NT2/D1 (cell line): ENCODE measurements around the gene STX8.
"Not testable (repeated sequence)": the region's sequence is repeated elsewhere in the genome, so short reads cannot be mapped to it uniquely, and the experiment has no call there.

ENCODE experiments used
- DNase-seq: peaks from one replicate; pipeline ENCODE4 v3.0.0-alpha.2; 2011; ENCODE audit warnings: low read depth, low spot score
- H3K27me3 ChIP-seq: 2 replicates; pipeline ENCODE4 v1.6.0; 2011; ENCODE audit warnings: mild to moderate bottlenecking; ENCODE audit not compliant: insufficient read length, insufficient read depth
- H3K36me3 ChIP-seq: 2 replicates; pipeline ENCODE4 v1.6.1; 2011; ENCODE audit warnings: mild to moderate bottlenecking, low read length, mixed read lengths; ENCODE audit not compliant: insufficient read depth, insufficient read length
- H3K4me1 ChIP-seq: 2 replicates; pipeline ENCODE4 v1.5.1; 2011; ENCODE audit not compliant: insufficient read depth, insufficient read length
- H3K4me3 ChIP-seq: 2 replicates; pipeline ENCODE4 v1.5.1; 2011; ENCODE audit warnings: low read depth; ENCODE audit not compliant: insufficient read length
- H3K9ac ChIP-seq: 2 replicates; pipeline ENCODE4 v1.6.0; 2011; ENCODE audit warnings: low read depth; ENCODE audit not compliant: insufficient read length
- H3K9me3 ChIP-seq: 2 replicates; pipeline ENCODE4 v1.5.1; 2011; ENCODE audit warnings: mild to moderate bottlenecking, low read length; ENCODE audit not compliant: insufficient read depth
- SUZ12 ChIP-seq: IDR thresholded peaks from 2 replicates; pipeline ENCODE4 v1.6.1; 2011; ENCODE audit not compliant: insufficient read length, insufficient read depth; ENCODE audit errors: extremely low read depth
- YY1 ChIP-seq: IDR thresholded peaks from 2 replicates; pipeline ENCODE4 v1.6.1; 2011; ENCODE audit not compliant: insufficient read length, insufficient read depth
- ZNF274 ChIP-seq: IDR thresholded peaks from 2 replicates; pipeline ENCODE4 v1.6.1; 2011; ENCODE audit warnings: mild to moderate bottlenecking, low read depth, low read length

The STX8 gene

DNA sequence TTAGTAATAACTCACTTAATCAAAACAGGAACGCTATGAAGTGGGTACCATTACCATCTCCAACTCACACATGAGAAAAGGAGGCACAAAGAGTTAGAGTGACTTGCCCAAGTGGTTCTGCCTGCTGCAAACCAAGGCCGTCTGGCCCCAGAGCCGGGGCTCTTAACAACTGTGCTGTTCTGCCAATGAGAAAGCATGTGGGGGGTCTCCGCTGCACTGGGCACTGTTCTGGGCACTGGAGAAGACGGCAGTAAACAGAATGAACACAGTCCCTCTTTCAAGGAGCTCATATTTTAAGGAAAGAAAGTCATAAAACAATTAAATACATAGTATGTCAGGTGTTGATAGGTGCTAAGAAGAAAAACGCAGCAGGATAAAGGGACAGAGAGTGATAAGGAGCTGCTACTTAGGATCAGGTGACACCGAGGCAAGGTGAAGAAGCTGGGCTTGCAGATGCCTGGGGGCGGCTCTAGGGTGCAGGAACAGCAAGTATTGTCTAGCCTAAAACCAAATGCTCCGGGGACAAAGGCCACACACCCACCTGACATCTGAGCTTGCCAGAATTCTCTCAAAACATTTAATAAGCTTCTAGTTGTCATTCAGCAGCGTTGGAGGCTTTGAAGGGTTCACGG lies 6.5 kb downstream of the STX8 start:
- no peaks in the 10 kb centered on the region for H3K27me3 ChIP-seq
- DNase-seq = no peak
- H3K36me3 ChIP-seq = peaks cover 7% of the 10 kb centered on the region
- TF ChIP-seq ZNF274 (no peak), YY1 (no peak), SUZ12 (no peak)
- no peaks in the 10 kb centered on the region for H3K9me3 ChIP-seq
- no peaks in the 10 kb centered on the region for H3K4me1 ChIP-seq
- H3K9ac ChIP-seq = no peak overlapping the region
- H3K4me3 ChIP-seq = no peak overlapping the region

DNA sequence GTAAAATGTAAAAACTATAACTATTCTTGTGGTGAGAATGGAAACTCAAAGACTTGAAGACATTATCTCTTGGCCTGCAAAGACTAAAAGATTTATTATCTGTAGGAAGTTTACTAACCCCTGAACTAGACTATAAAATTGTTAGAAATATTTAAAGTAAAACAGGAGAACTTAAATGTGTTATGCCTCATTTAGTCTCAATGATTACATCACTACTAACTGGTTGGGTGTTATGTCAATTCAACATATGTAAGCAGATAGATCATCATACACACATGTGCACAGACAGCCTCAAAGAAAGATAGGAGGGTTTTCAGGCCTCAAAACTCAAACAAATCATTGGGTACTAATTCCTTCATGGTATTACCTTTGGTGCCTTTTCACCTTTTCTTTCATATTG lies 7.6 kb downstream of the STX8 start:
- H3K36me3 ChIP-seq = peaks cover 7% of the 10 kb centered on the region
- TF ChIP-seq ZNF274 = no peak
- no peak for TF ChIP-seq SUZ12
- TF ChIP-seq YY1 = no peak
- no peaks in the 10 kb centered on the region for H3K9me3 ChIP-seq
- H3K27me3 ChIP-seq = no peaks in the 10 kb centered on the region
- no peak overlapping the region for H3K9ac ChIP-seq
- no peaks in the 10 kb centered on the region for H3K4me1 ChIP-seq
- no peak for DNase-seq
- no peak overlapping the region for H3K4me3 ChIP-seq

DNA sequence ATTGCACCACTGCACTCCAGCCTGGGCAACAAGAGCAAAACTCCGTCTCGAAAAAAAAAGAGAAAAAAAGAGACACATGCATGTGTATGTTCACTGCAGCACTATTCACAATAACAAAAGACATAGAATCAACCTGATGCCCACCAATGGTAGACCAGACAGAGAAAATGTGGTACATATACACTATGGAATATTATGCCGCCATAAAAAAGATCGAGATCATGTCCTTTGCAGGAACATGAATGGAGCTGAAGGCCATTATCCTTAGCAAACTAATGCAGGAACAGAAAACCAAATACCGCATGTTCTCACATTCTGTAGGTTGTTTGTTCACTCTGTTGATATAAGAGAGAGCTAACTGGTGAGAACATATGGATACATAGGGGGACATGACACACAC lies 8.9 kb downstream of the STX8 start:
- not testable (repeated sequence) for H3K27me3 ChIP-seq, H3K9me3 ChIP-seq, DNase-seq, H3K4me3 ChIP-seq, H3K4me1 ChIP-seq, H3K9ac ChIP-seq, H3K36me3 ChIP-seq

DNA sequence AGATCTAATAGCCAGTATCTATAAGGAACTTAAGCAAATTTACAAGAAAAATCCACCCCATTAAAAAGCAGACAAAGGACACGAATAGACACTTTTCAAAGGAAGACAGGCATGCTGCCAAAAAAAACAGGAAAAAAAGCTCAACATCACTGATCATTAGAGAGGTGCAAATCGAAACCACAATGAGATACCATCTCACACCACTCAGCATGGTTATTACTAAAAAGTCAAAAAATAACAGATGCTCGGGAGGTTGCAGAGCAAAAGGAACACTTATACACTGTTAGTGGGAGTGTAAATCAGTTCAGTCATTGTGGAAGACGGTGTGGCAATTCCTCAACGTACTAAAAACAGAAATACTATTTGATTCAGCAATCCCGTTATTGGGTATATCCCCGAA lies 9.6 kb downstream of the STX8 start:
- Histone ChIP-seq H3K9me3 (no peaks in the 10 kb centered on the region), H3K4me3 (no peak overlapping the region), H3K4me1 (no peaks in the 10 kb centered on the region), H3K9ac (no peak overlapping the region), H3K27me3 (no peaks in the 10 kb centered on the region), H3K36me3 (peaks cover 7% of the 10 kb centered on the region)
- no peak for DNase-seq
- TF ChIP-seq YY1 (no peak), ZNF274 (no peak), SUZ12 (no peak)

DNA sequence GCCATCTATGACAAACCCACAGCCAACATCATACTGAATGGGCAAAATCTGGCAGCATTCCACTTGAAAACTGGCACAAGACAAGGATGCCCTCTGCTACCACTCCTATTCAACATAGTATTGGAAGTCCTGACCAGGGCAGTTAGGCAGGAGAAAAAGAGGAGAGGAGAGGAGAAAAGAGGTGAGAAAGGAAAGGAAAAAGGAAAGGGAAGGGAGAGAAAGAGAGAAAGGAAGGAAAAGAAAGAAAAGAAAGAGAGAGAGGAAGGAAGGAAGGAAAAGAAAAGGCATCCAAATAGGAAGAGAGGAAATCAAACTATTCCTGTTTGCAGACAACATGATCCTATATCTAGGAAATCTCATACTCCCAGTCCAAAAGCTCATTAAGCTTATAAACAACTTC lies 11.5 kb downstream of the STX8 start:
- H3K36me3 ChIP-seq = peaks cover 7% of the 10 kb centered on the region
- H3K9ac ChIP-seq = no peak overlapping the region
- no peaks in the 10 kb centered on the region for H3K4me1 ChIP-seq
- no peak for DNase-seq
- no peak overlapping the region for H3K4me3 ChIP-seq
- no peaks in the 10 kb centered on the region for H3K27me3 ChIP-seq
- TF ChIP-seq SUZ12 (no peak), YY1 (no peak), ZNF274 (no peak)
- H3K9me3 ChIP-seq = no peaks in the 10 kb centered on the region

DNA sequence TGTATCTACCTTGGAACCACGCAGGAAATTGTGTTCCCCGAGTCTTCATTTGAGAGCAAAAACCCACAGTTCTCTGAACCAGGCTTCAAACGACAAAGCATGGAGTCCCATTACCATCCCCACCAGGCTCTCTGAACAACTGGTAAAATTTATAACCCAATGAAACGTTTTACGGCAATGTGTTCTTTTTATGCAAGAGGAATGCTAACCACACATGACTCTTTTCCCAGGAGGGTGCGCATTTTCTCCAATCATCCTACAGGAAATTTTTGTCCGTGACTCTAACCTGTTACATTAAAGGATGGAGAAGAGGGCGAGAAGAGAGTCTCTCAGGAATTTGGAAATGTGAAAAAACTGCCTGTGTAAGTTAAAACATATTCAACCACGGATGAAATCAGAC lies 17.8 kb downstream of the STX8 start:
- H3K4me3 ChIP-seq = no peak overlapping the region

DNA sequence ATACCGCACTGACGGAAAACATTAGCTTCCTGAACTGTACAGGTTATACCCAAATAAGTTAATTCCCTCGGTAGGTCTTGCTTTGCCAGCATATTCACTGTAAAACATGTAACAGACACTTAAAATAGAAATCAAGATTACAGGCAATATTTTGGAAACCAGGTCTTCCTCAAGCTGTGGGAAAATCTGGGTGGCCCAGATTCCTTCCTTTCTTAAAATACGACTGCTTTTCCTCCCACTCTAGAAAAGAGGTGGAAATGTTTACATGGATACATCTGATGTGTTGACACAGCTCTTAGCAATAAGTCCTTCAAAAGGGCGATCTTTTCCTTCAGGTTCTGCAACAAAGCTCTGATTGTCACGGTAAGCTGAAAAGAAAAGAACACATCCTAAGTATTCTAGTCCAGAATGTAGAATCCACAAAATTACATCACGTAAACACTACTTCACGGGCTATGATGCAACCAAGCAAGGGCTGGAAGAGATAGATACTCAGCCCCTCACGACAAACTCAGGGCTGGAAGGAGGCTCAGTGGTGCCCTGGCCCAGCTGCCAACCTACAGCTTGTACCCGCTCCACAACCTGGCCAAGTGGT lies 18.4 kb downstream of the STX8 start:
- Histone ChIP-seq H3K27me3 (no peaks in the 10 kb centered on the region), H3K4me1 (no peaks in the 10 kb centered on the region), H3K36me3 (peaks cover 5% of the 10 kb centered on the region), H3K4me3 (no peak overlapping the region), H3K9ac (no peak overlapping the region), H3K9me3 (no peaks in the 10 kb centered on the region)
- no peak for DNase-seq
- no peak for TF ChIP-seq YY1
- no peak for TF ChIP-seq SUZ12
- no peak for TF ChIP-seq ZNF274

More for the DNA sequence above, 17.8 kb downstream of the STX8 start:
- no peak overlapping the region for H3K9ac ChIP-seq
- peaks cover 5% of the 10 kb centered on the region for H3K36me3 ChIP-seq
- H3K27me3 ChIP-seq = no peaks in the 10 kb centered on the region
- TF ChIP-seq YY1 = no peak
- no peak for TF ChIP-seq ZNF274
- TF ChIP-seq SUZ12 = no peak
- no peaks in the 10 kb centered on the region for H3K9me3 ChIP-seq
- DNase-seq = no peak
- H3K4me1 ChIP-seq = no peaks in the 10 kb centered on the region

DNA sequence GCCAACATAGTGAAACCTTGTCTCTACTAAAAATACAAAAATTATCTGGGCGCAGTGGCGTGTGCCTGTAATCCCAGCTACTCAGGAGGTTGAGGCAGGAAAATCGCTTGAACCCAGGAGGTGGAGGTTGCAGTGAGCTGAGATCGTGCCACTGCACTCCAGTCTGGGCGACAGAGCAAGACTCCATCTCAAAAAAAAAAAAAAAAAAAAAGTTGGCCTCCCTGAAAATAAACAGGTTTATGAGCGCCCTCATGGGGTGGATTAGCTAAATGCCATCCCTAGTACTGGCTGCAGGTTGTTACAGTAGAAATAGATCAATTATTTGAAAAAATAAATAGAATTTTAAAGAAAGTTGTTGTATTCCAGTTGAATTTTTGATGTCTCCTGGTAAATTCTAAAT lies 20.9 kb downstream of the STX8 start:
- not testable (repeated sequence) for H3K4me3 ChIP-seq, H3K9me3 ChIP-seq, H3K4me1 ChIP-seq, H3K36me3 ChIP-seq, H3K27me3 ChIP-seq, H3K9ac ChIP-seq
- DNase-seq = peak; percentile 27
